BJ (cell line): ENCODE measurements around the gene ARSG. TPM values are rescaled to one million over a fixed set of nuclear protein-coding genes. Genes with fewer than 3 reads are reported as not detected.

Experiments used
- polyA plus RNA-seq: library from polyadenylated mRNA; depleted of rRNA; stranded (reverse); fragments of >200 nt; gene quantifications from 2 replicates; pipeline ENCODE4 v1.2.3, GENCODE V29; 2011; rRNA removed
- small RNA-seq: library from RNA; depleted of rRNA; stranded (forward); fragments of <200 nt; gene quantifications from one replicate; pipeline ENCODE3, GENCODE V24; 2012; ENCODE audit warnings: low replicate concordance, low read depth; ENCODE audit not compliant: insufficient read length

ARSG gene
- polyA plus RNA-seq, 1 experiment, result 3.6 TPM

Small RNA genes lying within 50 kb of the gene (small RNA-seq; reads per million reads assigned to genes)
- gene MIR635, result not detected

Other genes with a start within 250 kb of the ARSG start
- 52.0 and 91.1 TPM in 2 replicates for gene AMZ2, start 43.5 kb upstream of the ARSG start, polyA plus RNA-seq
- gene SLC16A6, start 368 bp upstream of the ARSG start, polyA plus RNA-seq, result 0.20 and 0.22 TPM in 2 replicates
- 79.1 and 91.6 TPM in 2 replicates for gene WIPI1, start 166.0 kb downstream of the ARSG start, polyA plus RNA-seq
- 228 and 250 TPM in 2 replicates for gene PRKAR1A, start 220.9 kb downstream of the ARSG start, polyA plus RNA-seq